ENCODE results near the gene CD300H.
A peak's percentile ranks its signal among the peaks of the same experiment; 100 is the strongest.

The CD300H gene

GRCh38 chr17:74567397-74567796, at the start of gene CD300H:
Gene CD300H (minus strand): TSS chr17:74567509.
- DNase-seq, result no peak

- DNase-seq, result no peak
These were observed 49.4 kb upstream of the CD300H start for GRCh38 chr17:74616696-74617095.

- no peak for DNase-seq
These were observed 44.7 kb upstream of the CD300H start for GRCh38 chr17:74612046-74612445.

- no peak for DNase-seq
These were observed 42.8 kb upstream of the CD300H start for GRCh38 chr17:74610108-74610507.

- DNase-seq, result no peak
These were observed 41.2 kb upstream of the CD300H start for GRCh38 chr17:74608511-74608910.

GRCh38 chr17:74607221-74607620, 39.9 kb upstream of the CD300H start:
- no peak for DNase-seq

GRCh38 chr17:74606050-74606449, 38.7 kb upstream of the CD300H start:
- no peak for DNase-seq

- peak; percentile 50 for DNase-seq
These were observed 38.1 kb upstream of the CD300H start for GRCh38 chr17:74605361-74605760.

GRCh38 chr17:74604761-74605160, 37.5 kb upstream of the CD300H start:
- DNase-seq, result no peak

- no peak for DNase-seq
These were observed 36.9 kb upstream of the CD300H start for GRCh38 chr17:74604200-74604599.

- DNase-seq, result no peak
These were observed 36.4 kb upstream of the CD300H start for GRCh38 chr17:74603746-74604145.

GRCh38 chr17:74603037-74603635, 35.8 kb upstream of the CD300H start:
- DNase-seq, result no peak

- peak; percentile 3 for DNase-seq
These were observed 34.7 kb upstream of the CD300H start for GRCh38 chr17:74601944-74602572.

- DNase-seq, result no peak
These were observed 32.2 kb upstream of the CD300H start for GRCh38 chr17:74599448-74599939.

GRCh38 chr17:74599023-74599399, 31.7 kb upstream of the CD300H start:
- no peak for DNase-seq

GRCh38 chr17:74598346-74599022, 31.2 kb upstream of the CD300H start:
- no peak for DNase-seq

GRCh38 chr17:74597069-74597790, 29.9 kb upstream of the CD300H start:
- DNase-seq, result no peak

GRCh38 chr17:74595037-74595750, 27.9 kb upstream of the CD300H start:
- no peak for DNase-seq

GRCh38 chr17:74592087-74592990, 25.0 kb upstream of the CD300H start, which contains the start of gene CD300LD:
Gene CD300LD (minus strand): TSS chr17:74592283. CDS start chr17:74592202, 81 bp downstream.
- no peak for DNase-seq

GRCh38 chr17:74591503-74591902, 24.2 kb upstream of the CD300H start:
- DNase-seq, result no peak

GRCh38 chr17:74585711-74586110, 18.4 kb upstream of the CD300H start:
- no peak for DNase-seq

Data from kidney glomerular epithelial cell (primary cell).